GM20431 (cell line): ENCODE measurements around the gene ACER3.
"Not testable (repeated sequence)": the region's sequence is repeated elsewhere in the genome, so short reads cannot be mapped to it uniquely, and the experiment has no call there.

ENCODE experiments used
- in situ Hi-C: fragments of 300-500 bp; cut with MseI, MboI; formaldehyde crosslinking; loops from one replicate; pipeline ENCODE4 v1.15.0; 2020; ENCODE audit warnings: low sequenced_read_pairs; ENCODE audit not compliant: unreplicated experiment

Gene ACER3

DNA sequence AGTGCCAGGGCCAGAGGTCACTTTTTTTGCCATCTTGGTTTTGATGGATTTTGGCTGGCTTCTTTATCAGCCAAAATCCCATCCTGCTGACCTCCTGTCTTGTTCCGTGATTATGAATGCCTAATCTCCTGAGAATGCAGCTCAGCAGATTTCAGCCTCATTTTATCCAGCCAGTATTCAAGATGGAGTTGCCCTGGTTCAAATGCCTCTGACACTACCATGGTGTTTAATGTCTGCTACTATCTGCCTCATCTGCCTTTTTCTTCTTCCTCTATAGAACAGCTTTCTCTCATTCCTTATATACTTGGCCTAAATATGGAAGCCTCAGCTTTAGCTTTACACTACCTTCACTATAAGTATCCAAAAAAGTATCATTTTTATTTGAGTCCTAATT, 50.7 kb downstream of the ACER3 start:
- in situ Hi-C loops, result no loop called here

DNA sequence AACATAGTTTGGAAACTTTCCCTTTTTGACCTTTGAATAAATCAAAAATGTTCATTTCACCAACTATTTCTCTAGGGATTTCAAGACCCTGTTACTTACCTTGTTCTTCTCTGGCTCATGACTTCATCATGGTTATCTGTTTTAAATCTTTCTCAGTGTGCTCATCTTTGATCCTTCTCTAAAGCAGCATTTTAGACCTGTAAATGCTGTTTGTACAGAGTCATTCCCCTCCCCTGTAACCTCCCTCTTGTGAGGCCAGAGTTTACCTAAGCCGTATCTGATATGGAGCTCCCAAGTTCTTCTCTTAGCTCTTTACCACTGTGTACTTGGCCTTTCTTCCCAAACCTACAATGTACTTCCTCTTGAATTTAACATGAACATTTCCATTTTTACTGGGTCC, 56.0 kb downstream of the ACER3 start:
- in situ Hi-C loops, result no loop called here

DNA sequence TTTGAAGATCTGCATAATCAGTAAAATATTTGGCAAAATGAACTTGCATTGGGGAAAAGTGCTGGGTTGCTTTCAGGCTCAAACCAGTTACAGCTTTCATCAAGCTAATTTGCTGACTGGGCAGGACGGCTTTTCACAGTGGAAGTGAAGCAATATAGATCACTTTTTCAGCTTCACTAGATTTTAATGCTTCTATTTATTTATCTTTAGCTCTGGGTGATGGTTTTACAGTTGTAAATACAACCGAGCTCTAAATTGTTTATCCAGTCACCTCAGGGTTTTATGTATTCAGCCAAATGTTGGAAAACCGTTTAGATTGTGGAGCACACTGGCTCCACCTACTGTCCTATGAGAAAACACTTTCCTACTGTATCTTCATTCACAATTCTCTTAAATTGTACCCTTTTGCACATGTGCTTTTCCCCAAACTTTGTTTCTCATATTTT, 58.2 kb downstream of the ACER3 start:
- in situ Hi-C loops, result no loop called here

DNA sequence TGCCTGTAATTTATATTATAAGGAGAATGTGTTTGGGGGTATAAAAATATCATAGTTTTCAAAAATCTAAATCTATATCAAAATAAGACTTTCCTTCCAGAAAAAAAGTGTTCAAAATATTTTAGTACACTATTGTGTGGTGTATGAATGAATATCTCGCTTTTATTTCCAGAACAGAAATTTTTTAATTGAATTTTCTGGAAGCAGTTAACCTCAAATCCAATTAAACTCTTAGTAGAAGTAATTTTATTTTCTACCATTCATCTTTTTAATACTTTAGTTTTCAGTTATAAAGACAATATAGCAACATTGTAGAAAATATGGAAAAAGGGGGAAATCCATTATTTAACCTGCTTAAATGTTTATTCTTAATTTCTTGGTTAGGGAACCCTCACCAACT, 58.7 kb downstream of the ACER3 start:
- in situ Hi-C loops, result no loop called here

DNA sequence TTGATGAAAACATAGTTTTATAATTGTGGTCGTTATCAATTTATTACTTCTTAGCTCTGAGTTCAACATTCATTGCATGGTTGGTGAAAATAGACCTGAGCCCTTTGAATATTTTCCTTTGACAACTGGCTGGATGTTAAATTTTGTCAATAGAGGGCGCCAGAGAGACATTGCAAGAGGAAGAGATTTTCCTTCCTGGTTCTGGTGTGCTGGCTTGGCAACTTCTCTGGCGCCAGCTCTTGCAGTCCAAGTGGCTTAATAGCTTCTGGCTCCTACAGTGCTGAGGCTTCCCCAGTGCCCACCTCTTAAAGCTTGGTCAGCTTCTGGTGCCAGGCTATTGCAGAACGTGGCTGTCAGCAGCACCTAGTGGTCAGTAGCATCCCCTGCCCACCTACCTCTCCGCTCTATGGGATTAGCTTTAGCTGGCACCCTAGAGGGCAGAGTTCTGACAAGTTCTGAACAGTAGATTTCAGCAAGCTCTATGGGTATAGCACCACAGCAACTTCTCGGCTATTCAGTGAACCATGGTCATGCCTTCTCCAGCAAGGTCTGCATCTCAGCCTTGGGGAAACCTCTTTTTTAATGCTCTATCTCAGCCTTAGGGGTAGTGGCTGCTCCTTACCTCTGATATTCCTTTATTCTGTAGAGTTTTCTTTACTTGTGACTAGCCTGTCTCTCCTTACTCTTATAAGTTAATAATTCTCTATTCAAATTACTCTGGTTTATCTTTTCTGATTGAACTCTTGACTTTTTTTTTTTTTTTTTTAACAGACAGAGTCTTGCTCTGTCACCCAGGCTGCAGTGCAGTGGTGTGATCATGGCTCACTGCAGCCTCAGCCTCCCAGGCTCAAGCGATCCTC, 59.4 kb downstream of the ACER3 start:
- in situ Hi-C loops, result no loop called here

DNA sequence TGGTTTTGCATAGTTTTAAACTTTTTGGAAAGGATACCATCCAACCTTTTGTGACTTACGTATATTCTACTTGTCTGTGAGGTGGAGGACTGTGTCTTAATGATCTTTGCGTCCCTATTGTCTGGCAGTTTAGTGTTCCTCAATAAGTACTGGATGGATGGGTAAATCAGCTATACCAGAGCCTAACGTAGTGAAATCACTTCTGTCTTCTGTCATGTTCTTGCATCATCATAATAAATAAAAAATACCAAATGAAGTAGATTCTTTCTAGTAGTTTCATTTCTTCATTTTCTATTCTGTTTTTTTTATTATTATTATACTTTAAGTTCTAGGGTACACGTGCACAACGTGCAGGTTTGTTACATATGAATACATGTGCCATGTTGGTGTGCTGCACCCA, 66.4 kb downstream of the ACER3 start:
- in situ Hi-C loops, result no loop called here

DNA sequence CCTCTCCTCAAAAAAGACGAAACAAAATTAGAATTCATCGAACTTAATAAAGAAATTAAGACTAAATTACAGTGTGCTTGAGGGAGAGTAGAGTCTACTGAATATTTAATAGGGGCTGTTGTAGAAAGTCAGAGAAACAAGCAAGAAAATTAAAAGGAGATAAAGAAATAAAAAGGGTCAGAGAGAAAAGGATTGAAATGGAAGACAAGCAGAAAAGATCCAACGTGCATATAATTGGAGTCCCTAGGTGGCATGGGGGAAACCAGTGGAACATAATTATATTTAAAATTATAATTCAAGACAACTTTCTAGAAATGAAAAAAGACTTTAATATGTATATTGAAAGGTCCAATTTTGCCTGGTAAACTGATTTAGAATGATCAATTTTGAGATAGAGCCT, 74.3 kb downstream of the ACER3 start:
- in situ Hi-C loops, result no loop called here

DNA sequence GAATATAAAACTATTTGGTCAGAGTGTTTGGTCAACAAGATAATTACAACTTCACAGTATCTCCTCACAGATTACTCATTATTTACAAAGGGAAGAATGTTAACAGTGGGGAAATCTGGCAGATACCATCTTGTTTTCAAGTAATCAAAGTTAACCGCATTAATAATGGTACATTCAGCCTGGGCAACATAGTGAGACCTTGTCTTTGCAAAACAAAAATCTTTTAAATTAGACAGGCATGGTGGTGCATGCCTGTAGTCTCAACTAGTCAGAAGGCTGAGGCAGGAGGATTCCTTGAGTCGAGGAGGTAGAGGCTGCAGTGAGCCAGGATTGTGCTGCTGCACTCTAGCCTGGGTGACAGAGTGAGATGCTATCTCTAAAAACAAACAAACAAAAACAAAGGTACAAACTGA, 78.5 kb downstream of the ACER3 start:
- in situ Hi-C loops, result no loop called here

DNA sequence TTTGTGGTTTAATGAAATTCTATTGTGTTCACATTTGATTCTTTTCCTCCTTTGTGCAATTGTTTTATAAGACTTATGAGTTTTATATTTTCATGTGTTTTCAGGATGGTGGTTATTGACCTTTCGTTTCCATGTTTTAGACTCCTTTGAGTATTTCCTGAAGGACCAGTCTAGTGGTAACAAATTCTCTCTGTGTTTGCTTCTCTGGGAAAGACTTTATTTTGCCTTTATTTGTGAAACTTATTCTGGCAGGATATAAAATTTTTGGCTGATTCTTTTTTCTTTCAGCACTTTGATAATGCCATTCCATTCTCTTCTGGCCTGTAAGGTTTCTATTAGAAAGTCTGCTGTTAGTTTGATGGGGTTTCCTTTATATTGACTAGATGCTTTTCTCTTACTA, 83.5 kb downstream of the ACER3 start:
- in situ Hi-C loops, result no loop called here

DNA sequence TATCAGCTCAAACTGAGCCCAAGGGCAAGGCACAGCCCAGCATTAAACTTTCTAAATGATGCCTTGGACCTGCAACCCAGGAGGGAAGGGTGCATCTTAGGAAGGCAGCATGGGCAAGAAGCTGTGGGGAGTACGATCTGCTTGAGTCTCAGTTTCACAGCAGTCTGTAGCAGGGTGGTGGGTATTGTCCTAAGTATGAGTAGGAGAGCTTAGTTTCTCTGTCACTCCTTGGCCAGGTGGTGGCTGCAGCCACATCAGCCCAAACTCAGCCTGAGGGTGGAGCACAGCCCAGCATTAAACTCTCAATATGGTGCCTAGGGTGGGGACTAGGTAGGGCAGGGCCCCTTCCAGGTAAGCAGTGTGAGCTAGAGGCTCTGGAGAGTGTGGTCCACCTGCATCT, 85.5 kb downstream of the ACER3 start:
- in situ Hi-C loops, result no loop called here

DNA sequence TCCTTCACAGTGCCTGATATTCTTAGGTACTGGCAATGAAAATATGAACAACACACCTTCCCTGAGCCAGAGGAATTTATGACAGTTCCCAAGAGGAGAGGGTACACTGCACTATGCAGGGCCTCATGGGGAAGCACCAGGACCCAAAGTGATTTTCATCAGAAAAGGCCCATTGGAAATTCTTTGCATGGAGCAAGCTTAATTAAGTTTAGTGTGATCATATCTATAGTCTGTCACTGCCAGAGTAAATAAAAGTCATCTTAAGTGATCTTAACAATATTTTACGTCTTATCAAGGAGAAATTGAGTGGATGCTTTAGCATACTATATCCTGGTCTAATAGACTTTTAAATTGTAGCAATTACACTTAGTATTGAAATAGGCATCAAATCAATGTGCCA, 86.5 kb downstream of the ACER3 start:
- in situ Hi-C loops, result no loop called here

DNA sequence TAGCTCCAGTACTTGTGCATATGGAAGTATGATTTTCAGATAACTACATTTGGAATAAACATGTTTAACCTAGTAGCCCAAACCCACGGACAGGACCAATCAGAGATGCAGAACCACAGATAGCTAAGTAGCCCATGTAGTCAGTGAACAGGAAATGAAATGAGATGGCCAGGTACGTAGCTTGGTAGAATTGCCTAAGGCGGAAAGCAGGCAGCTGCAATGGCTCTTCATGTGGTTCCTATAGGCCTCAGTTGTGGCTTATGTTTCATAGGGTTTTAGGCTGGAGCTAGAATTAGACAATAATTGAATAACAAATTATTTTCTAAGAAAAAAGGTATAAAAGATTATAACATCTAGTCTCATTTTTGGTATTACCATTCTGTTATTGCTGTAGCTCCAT, 87.1 kb downstream of the ACER3 start:
- in situ Hi-C loops, result no loop called here

DNA sequence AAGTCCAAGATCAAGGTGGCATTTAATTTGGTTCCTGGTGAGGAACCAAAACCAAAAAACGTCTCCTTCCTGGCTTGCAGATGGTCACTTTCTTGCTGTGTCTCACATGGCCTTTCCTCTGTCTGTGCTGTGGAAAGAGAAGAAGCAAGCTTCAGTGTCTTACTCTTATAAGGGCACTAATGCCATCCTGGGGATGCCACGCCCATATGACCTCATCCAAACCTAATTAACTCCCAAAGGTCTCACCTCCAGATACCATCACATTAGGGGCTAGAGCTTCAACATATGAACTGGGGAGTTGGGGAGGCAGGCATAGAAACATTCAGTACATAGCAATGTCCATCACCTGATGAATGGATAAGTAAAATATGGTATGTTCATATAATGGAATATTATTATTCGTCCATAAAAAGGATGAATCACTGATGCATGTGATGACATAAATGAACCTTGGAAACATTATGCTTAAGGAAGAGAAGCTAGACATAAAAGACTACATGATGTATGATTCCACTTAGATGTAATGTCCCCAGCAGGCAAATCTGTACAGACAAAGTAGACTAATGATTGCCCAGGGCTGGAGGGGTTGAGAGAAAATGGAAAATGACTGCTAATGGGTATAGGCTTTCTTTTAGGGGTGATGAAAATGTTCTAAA, 94.9 kb downstream of the ACER3 start:
- in situ Hi-C loops, result no loop called here

DNA sequence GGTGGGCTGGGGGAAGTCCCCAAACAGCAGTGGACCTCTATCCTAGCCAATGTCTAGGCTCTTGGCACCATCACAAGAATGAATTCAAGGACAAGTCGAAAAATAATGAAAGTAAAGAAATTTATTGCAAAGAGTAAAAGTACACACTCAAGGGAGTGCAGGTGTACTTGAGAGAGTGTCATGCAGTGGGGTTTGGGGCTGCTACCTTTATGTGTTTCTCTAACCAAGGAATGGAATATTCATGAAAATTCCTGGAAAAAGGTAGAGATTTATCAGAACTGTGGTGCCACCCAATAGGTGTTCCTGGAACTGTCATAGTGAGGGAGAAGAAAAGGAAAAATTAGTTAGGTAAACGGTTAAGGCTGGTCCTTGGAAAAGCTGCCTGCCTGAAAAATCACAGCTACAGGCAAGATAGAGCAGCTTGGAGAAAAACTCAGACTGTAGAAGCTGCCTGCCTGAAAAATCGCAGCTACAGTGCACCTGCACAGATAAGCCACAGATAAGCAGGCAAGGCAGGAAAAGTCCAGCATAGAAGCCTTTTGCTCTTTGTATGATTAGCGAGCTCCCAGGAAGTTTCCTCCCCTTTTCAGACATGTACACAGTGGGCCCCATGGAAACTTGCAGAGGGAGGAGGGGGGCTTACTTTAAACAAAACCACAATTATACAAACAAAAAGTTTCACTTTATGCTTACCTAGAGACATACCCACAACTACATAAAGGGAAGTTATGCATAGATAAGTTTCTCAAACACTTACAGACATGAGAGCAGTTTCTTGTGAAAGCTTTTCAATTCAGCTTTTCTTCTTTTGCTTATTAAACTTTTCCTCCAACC, 102.1 kb downstream of the ACER3 start:
- in situ Hi-C loops, result no loop called here

DNA sequence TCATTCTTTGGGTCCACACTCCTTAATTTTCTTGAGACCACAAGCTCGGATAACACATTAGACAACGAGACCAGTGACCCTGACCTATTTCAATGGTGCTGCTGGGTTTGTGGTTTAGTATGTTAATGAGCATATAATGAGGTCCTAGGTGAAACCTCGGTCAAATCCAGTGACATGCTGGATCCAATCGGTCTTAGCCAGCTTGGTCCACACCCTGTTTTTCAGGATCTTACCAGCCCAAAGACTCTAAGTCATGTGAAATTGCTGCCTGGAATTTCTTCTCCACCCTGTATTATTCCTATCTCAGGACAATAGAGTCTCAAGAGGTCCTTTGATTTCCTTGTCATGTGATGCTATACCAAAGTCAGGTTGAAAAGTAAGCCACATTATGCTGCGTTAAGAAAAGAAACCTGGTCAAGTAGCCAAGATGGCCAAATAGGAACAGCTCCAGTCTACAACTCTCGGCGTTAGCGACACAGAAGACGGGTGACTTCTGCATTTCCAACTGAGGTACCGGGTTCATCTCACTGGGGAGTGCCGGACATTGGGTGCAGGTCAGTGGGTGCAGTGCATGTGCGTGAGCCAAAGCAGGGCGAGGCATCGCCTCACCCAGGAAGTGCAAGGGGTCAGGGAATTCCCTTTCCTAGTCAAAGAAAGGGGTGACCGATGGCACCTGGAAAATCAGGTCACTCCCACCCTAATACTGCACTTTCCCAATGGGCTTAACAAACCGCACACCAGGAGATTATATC, 102.9 kb downstream of the ACER3 start:
- in situ Hi-C loops, result not testable (repeated sequence)

DNA sequence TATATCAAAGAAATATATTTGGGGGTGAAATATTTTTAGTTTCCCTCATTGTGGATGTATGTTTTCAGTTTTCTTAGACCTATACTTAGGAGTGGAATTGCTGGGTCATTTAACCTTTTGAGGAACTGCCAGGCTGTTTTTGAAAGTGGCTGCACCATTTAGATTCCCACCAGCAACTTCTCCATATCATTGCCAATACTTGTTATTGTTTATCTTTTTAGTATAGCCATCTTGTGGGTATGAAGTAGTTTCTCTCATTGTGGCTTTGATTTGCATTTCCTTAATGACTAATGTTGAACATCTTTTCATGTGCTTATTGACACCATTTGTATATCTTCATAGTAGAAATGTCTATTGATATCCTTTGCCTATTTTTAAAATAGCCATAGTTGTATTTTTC, 111.3 kb downstream of the ACER3 start:
- in situ Hi-C loops, result no loop called here

DNA sequence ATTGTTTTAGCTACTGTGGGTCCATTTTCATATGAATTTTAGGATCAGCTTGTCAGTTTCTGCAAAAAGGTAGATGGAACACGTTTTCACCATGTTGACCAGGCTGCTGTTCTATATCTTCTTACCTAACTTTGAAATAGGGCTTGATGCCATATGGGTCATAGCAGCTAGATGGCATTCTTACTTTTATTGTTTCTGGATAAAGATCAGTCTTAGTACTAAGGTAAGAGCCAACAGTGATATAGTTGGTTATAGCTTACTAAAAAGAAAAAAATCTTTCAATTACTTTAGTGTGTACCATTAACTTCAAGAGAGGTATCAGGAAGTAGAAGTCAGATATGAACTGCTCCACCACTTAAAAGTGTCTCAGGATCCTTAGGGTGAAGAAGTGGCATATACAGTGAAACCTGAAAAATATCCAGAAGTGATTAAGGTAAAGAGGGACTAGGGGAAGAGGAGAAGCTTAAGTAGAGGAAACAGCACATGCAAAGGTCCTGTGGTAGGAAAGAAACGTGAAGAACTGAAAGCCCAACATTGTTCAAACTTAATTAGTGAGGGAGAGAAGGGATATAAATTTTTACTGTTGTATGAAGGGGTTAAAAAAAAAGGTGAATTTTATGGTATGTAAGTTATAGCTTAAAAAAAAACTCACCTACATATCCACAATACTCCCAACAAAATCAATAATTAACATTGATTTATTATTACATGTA, 113.6 kb downstream of the ACER3 start:
- in situ Hi-C loops, result no loop called here

DNA sequence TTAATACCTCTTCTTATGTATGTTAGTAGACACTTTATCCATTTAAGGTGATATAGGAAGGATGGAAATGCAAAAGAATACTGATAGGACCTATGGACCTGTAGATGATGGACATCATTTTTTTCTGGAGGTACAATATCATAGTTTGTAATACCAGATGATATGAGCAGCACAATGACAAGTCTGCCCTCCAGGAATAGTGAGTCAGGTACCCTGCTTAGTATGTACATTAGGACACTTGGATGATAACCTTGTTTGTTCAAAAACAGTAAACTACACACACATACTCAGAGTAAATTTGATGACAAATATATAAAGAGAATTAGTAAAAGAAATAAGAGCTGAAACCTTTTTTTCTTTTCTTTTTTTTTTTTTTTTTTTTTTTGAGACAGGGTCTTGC, 114.8 kb downstream of the ACER3 start:
- in situ Hi-C loops, result no loop called here

DNA sequence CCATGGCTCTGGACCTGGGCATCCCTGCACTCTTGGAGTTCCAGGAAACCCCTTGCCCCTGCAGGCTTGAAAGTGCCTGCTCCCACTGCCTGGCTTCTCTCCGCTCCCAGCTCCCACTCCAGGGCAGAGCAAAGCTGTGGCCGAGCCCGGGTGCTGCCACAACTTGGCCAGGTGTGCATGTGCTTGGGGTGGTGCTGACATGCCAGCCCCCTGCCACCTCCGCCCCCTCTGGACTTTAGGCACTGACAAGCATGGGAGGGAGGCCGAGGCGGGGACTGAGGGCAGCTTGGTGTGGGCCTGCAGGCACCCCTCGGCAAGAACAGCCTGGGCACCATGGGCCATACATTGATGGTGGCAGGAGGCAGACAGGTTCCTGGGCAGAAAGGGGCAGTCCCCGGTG, 117.1 kb downstream of the ACER3 start:
- in situ Hi-C loops, result no loop called here

DNA sequence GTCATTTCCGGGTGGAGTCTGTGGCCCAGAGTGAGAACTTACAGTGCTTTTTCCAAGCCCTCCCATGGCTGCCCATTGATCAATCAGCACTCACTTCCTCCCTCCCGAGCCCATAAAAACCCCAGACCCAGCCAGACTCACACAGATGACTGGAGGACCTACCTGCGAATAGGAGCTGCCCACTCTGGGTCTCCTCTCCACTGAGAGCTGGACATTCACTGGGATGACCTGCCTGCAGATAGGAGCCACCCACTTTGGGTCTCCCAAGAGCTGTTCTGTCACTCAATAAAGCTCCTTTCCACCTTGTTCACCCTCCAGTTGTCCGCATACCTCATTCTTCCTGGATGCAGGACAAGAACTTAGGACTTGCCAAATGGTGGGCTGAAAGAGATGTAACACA, 117.5 kb downstream of the ACER3 start:
- in situ Hi-C loops, result no loop called here
